Measurements from ENCODE around the gene SEMA5A.

The SEMA5A gene

DNA sequence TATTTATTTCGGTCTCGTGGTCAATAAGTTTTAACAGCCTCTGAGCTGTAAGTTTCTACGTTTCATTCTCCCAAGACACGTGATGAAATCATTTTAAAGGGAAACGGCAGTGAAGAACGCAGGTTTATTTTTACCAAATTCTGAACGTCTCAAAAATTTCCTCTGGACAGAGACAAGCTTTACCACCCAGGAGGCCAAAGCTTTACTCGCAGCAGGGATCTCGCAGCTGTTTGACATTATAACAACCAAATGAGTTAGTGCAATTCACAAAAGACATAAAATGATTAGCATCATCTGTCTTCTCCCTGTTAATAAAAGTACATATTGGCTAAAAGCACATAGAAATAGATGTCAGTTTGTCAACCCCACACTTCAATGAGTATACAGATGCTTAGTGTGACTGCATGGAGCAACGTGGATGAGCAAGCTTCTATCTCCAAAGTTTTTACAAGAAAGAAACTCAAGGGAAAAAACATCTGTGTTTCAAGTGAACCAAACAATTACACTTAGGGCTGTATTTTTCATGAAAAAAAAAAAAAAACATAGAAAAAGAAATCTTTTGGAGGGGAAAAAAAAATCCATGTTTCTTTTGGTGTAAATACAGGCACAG, 2.5 kb downstream of the SEMA5A start:
- no peaks in the 10 kb centered on the region for H3K36me3 ChIP-seq (ENCODE audit: insufficient read depth, low read length)
- H2AFZ ChIP-seq (ENCODE audit: low read depth, low read length) = peak overlapping the region; percentile 97
- H3K9me3 ChIP-seq (ENCODE audit: low read length) = no peaks in the 10 kb centered on the region
- H3K27me3 ChIP-seq (ENCODE audit: insufficient read depth, low read length) = peaks cover 3% of the 10 kb centered on the region
- peak overlapping the region; percentile 78 for H3K4me3 ChIP-seq (ENCODE audit: low read length)
- peaks cover 25% of the 10 kb centered on the region for H3K4me1 ChIP-seq (ENCODE audit: insufficient read depth, low read length)

GRCh38 chr5:9540791-9541190, 5.1 kb downstream of the SEMA5A start:
- Histone ChIP-seq H2AFZ (ENCODE audit: low read depth, low read length) (no peak overlapping the region), H3K36me3 (ENCODE audit: insufficient read depth, low read length) (no peaks in the 10 kb centered on the region), H3K4me3 (ENCODE audit: low read length) (no peak overlapping the region), H3K4me1 (ENCODE audit: insufficient read depth, low read length) (peaks cover 25% of the 10 kb centered on the region), H3K27me3 (ENCODE audit: insufficient read depth, low read length) (no peaks in the 10 kb centered on the region), H3K9me3 (ENCODE audit: low read length) (no peaks in the 10 kb centered on the region)

DNA sequence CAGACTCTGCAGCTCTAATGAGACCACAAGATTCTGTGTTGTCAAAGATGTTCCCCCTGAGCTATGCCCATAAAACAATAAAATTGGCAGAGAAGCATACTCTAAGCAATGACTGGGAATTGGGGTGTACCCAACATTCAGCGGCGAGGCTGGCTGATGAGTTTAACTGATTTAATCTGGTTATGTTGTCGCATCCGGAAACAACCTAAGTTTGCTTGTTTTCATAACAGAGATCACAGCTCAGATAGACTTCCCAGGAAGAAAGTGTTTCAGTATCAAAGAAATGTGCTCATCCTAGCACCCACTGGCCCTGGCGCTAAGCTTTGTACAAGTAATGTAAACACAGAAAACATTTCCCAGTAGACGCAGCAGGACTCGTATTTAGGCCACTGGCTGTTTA, 7.4 kb downstream of the SEMA5A start:
- Histone ChIP-seq H3K36me3 (ENCODE audit: insufficient read depth, low read length) (no peaks in the 10 kb centered on the region), H3K4me3 (ENCODE audit: low read length) (no peak overlapping the region), H2AFZ (ENCODE audit: low read depth, low read length) (no peak overlapping the region), H3K4me1 (ENCODE audit: insufficient read depth, low read length) (peaks cover 15% of the 10 kb centered on the region), H3K27me3 (ENCODE audit: insufficient read depth, low read length) (no peaks in the 10 kb centered on the region), H3K9me3 (ENCODE audit: low read length) (no peaks in the 10 kb centered on the region)

- Histone ChIP-seq H3K9me3 (ENCODE audit: low read length) (no peaks in the 10 kb centered on the region), H3K27me3 (ENCODE audit: insufficient read depth, low read length) (no peaks in the 10 kb centered on the region), H3K36me3 (ENCODE audit: insufficient read depth, low read length) (no peaks in the 10 kb centered on the region), H2AFZ (ENCODE audit: low read depth, low read length) (no peak overlapping the region), H3K4me3 (ENCODE audit: low read length) (no peak overlapping the region), H3K4me1 (ENCODE audit: insufficient read depth, low read length) (peaks cover 16% of the 10 kb centered on the region)
Observed at GRCh38 chr5:9537223-9538141, 8.4 kb downstream of the SEMA5A start.

GRCh38 chr5:9536717-9537116, 9.2 kb downstream of the SEMA5A start:
- Histone ChIP-seq H3K4me3 (ENCODE audit: low read length) (no peak overlapping the region), H3K9me3 (ENCODE audit: low read length) (no peaks in the 10 kb centered on the region), H2AFZ (ENCODE audit: low read depth, low read length) (no peak overlapping the region), H3K27me3 (ENCODE audit: insufficient read depth, low read length) (no peaks in the 10 kb centered on the region), H3K4me1 (ENCODE audit: insufficient read depth, low read length) (peaks cover 17% of the 10 kb centered on the region), H3K36me3 (ENCODE audit: insufficient read depth, low read length) (no peaks in the 10 kb centered on the region)

- Histone ChIP-seq H3K27me3 (ENCODE audit: insufficient read depth, low read length) (no peaks in the 10 kb centered on the region), H3K4me1 (ENCODE audit: insufficient read depth, low read length) (peaks cover 12% of the 10 kb centered on the region), H3K36me3 (ENCODE audit: insufficient read depth, low read length) (no peaks in the 10 kb centered on the region), H3K4me3 (ENCODE audit: low read length) (no peak overlapping the region), H3K9me3 (ENCODE audit: low read length) (no peaks in the 10 kb centered on the region), H2AFZ (ENCODE audit: low read depth, low read length) (no peak overlapping the region)
Observed at GRCh38 chr5:9534881-9535517, 10.9 kb downstream of the SEMA5A start.

- Histone ChIP-seq H2AFZ (ENCODE audit: low read depth, low read length) (no peak overlapping the region), H3K9me3 (ENCODE audit: low read length) (no peaks in the 10 kb centered on the region), H3K27me3 (ENCODE audit: insufficient read depth, low read length) (no peaks in the 10 kb centered on the region), H3K36me3 (ENCODE audit: insufficient read depth, low read length) (no peaks in the 10 kb centered on the region), H3K4me3 (ENCODE audit: low read length) (no peak overlapping the region), H3K4me1 (ENCODE audit: insufficient read depth, low read length) (peaks cover 12% of the 10 kb centered on the region)
Observed at GRCh38 chr5:9533562-9534364, 12.1 kb downstream of the SEMA5A start.

DNA sequence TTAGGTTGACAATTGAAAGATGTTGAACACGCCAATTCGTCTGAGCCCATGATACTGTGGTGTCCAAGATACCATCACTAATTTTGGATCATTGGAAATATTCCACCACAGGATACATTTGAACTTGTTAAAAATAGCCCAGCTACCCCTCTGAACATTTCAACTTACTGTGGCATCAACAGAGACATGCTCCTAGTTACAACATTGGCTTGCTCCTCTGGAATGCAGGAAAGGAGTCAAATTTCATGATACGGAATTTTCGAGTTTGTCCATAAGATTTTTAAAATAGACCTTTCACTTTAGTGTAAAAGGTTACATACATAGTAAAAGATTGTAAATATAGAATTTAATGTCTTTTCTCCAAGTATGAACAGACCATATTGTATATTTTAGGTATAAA, 12.8 kb downstream of the SEMA5A start:
- Histone ChIP-seq H3K4me1 (ENCODE audit: insufficient read depth, low read length) (peaks cover 12% of the 10 kb centered on the region), H2AFZ (ENCODE audit: low read depth, low read length) (no peak overlapping the region), H3K27me3 (ENCODE audit: insufficient read depth, low read length) (no peaks in the 10 kb centered on the region), H3K9me3 (ENCODE audit: low read length) (no peaks in the 10 kb centered on the region), H3K4me3 (ENCODE audit: low read length) (no peak overlapping the region), H3K36me3 (ENCODE audit: insufficient read depth, low read length) (no peaks in the 10 kb centered on the region)

GRCh38 chr5:9529513-9529912, 16.4 kb downstream of the SEMA5A start:
- no peaks in the 10 kb centered on the region for H3K9me3 ChIP-seq (ENCODE audit: low read length)
- H3K27me3 ChIP-seq (ENCODE audit: insufficient read depth, low read length) = no peaks in the 10 kb centered on the region
- no peak overlapping the region for H2AFZ ChIP-seq (ENCODE audit: low read depth, low read length)
- peaks cover 18% of the 10 kb centered on the region for H3K4me1 ChIP-seq (ENCODE audit: insufficient read depth, low read length)
- no peaks in the 10 kb centered on the region for H3K36me3 ChIP-seq (ENCODE audit: insufficient read depth, low read length)
- no peak overlapping the region for H3K4me3 ChIP-seq (ENCODE audit: low read length)

- Histone ChIP-seq H3K4me3 (ENCODE audit: low read length) (no peak overlapping the region), H3K4me1 (ENCODE audit: insufficient read depth, low read length) (peaks cover 18% of the 10 kb centered on the region), H3K27me3 (ENCODE audit: insufficient read depth, low read length) (no peaks in the 10 kb centered on the region), H3K9me3 (ENCODE audit: low read length) (no peaks in the 10 kb centered on the region), H2AFZ (ENCODE audit: low read depth, low read length) (no peak overlapping the region), H3K36me3 (ENCODE audit: insufficient read depth, low read length) (no peaks in the 10 kb centered on the region)
Observed at GRCh38 chr5:9529041-9529480, 16.8 kb downstream of the SEMA5A start.

- H3K4me1 ChIP-seq (ENCODE audit: insufficient read depth, low read length) = peaks cover 13% of the 10 kb centered on the region
- no peaks in the 10 kb centered on the region for H3K27me3 ChIP-seq (ENCODE audit: insufficient read depth, low read length)
- no peaks in the 10 kb centered on the region for H3K36me3 ChIP-seq (ENCODE audit: insufficient read depth, low read length)
- H3K9me3 ChIP-seq (ENCODE audit: low read length) = no peaks in the 10 kb centered on the region
- H3K4me3 ChIP-seq (ENCODE audit: low read length) = no peak overlapping the region
- no peak overlapping the region for H2AFZ ChIP-seq (ENCODE audit: low read depth, low read length)
Observed at GRCh38 chr5:9524941-9525340, 20.9 kb downstream of the SEMA5A start.

GRCh38 chr5:9523090-9523823, 22.6 kb downstream of the SEMA5A start:
- H3K4me3 ChIP-seq (ENCODE audit: low read length) = no peak overlapping the region
- no peaks in the 10 kb centered on the region for H3K36me3 ChIP-seq (ENCODE audit: insufficient read depth, low read length)
- no peaks in the 10 kb centered on the region for H3K9me3 ChIP-seq (ENCODE audit: low read length)
- peaks cover 13% of the 10 kb centered on the region for H3K4me1 ChIP-seq (ENCODE audit: insufficient read depth, low read length)
- no peaks in the 10 kb centered on the region for H3K27me3 ChIP-seq (ENCODE audit: insufficient read depth, low read length)
- H2AFZ ChIP-seq (ENCODE audit: low read depth, low read length) = no peak overlapping the region
